MCF 10A (cell line): ENCODE measurements around the gene CRB2. TPM values are rescaled to one million over a fixed set of nuclear protein-coding genes. Genes with fewer than 3 reads are reported as not detected.

ENCODE experiments used
- BruUV-seq: library from RNA; stranded (reverse); fragments of 400-500 nt; replicated peaks from 2 replicates; lab custom pipeline; 2021; lab: Mats Ljungman, UMichigan
- CTCF ChIA-PET: fragments of 300-600 bp; sonication (Branson Sonifier 250); formaldehyde crosslinking; extraction: SDS; loops from one replicate; lab custom pipeline; 2021; ENCODE audit warnings: antibody characterized with exemption, inconsistent platforms; lab: Yijun Ruan, JAX
- POLR2A ChIA-PET: fragments of 300-600, 350-650 bp; sonication (Branson Sonifier 250); formaldehyde crosslinking; extraction: SDS; loops from one replicate; lab custom pipeline; 2020; ENCODE audit warnings: antibody characterized with exemption, inconsistent platforms; lab: Yijun Ruan, JAX
- DNase-seq: peaks from one replicate; pipeline ENCODE4 v3.0.0-alpha.2; 2018; ENCODE audit not compliant: unreplicated experiment
- H3K27ac Mint-ChIP-seq: one replicate; pipeline ENCODE4 v1.8.0; 2022; ENCODE audit warnings: mild to moderate bottlenecking, low read depth, mixed read lengths; ENCODE audit not compliant: unreplicated experiment
- H3K27me3 Mint-ChIP-seq: one replicate; pipeline ENCODE4 v1.8.0; 2022; ENCODE audit warnings: mixed read lengths; ENCODE audit not compliant: insufficient read depth, unreplicated experiment
- H3K36me3 Mint-ChIP-seq: one replicate; pipeline ENCODE4 v1.8.0; 2022; ENCODE audit warnings: mild to moderate bottlenecking, moderate library complexity, mixed read lengths; ENCODE audit not compliant: insufficient read depth, unreplicated experiment
- H3K4me1 Mint-ChIP-seq: one replicate; pipeline ENCODE4 v1.8.0; 2022; ENCODE audit warnings: mixed read lengths; ENCODE audit not compliant: insufficient read depth, unreplicated experiment
- H3K4me3 Mint-ChIP-seq: one replicate; pipeline ENCODE4 v1.8.0; 2022; ENCODE audit warnings: mild to moderate bottlenecking, moderate library complexity, mixed read lengths; ENCODE audit not compliant: unreplicated experiment
- H3K9me3 Mint-ChIP-seq: one replicate; pipeline ENCODE4 v1.8.0; 2022; ENCODE audit warnings: mixed read lengths; ENCODE audit not compliant: unreplicated experiment
- CTCF ChIP-seq: fragments of 200-600 bp; IDR thresholded peaks from one replicate; pipeline ENCODE4 v1.8.0; 2022; ENCODE audit warnings: antibody characterized with exemption, mild to moderate bottlenecking; ENCODE audit not compliant: unreplicated experiment
- intact Hi-C: fragments of 100-400 bp; cut with micrococcal nuclease; formaldehyde crosslinking; loops from 2 replicates; pipeline ENCODE4 v1.14.1; 2022
- total RNA-seq: library from RNA; stranded (reverse); gene quantifications from 2 replicates; pipeline ENCODE4 v1.2.3, GENCODE V29; 2022

The CRB2 gene
- total RNA-seq, 1 experiment from 2014 or later = not detected

DNA sequence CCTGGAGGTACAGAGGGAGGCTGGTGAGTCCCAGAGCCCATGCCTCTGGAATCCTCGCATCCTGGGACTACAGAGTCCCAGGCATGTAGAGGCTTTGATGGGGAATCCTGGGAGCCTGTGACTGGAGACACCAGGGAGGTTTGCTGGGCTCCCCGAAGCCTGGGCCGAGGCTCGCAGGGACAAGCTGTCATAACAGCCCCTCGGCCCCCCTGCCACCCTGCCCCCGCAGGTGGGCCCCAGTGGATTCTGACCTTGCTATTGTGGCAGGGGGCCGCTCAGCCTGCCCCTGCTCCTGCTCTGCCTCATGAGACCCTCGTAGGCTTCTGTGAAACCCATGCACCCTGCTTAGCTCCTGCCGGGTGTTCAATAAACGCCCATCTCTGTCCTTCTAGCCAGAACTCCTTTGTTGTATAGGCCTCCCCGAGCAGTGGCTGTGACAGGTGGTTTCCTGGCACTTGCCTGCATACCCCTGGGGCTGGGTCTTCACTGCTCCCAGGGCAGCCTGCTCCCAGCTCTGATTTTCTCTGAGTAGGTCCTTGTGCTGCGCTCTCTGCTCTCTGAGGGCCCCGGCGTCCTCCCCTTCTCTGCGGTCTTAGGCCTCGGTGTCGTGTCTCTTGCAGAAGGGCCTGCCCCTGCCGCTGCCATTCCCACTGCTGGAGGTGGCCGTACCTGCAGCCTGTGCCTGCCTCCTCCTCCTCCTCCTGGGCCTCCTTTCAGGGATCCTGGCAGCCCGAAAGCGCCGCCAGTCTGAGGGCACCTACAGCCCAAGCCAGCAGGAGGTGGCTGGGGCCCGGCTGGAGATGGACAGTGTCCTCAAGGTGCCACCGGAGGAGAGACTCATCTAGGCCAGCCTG, 20.4 kb downstream of the CRB2 start:
- BruUV-seq = no TSS peak
- intact Hi-C loops = no loop called here
- no peaks in the 10 kb centered on the region for H3K4me1 Mint-ChIP-seq
- ChIA-PET POLR2A (no interaction called here), CTCF (no interaction called here)
- H3K9me3 Mint-ChIP-seq = no peaks in the 10 kb centered on the region
- H3K27ac Mint-ChIP-seq = no peak overlapping the region
- no peak overlapping the region for H3K4me3 Mint-ChIP-seq
- H3K36me3 Mint-ChIP-seq = peaks cover 8% of the 10 kb centered on the region
- DNase-seq = no peak
- peaks cover 27% of the 10 kb centered on the region for H3K27me3 Mint-ChIP-seq
- no peak for TF ChIP-seq CTCF

GRCh38 chr9:123377211-123377971, 21.4 kb downstream of the CRB2 start:
- H3K36me3 Mint-ChIP-seq = peaks cover 4% of the 10 kb centered on the region
- no TSS peak for BruUV-seq
- H3K4me1 Mint-ChIP-seq = no peaks in the 10 kb centered on the region
- H3K9me3 Mint-ChIP-seq = no peaks in the 10 kb centered on the region
- intact Hi-C loops = no loop called here
- no peak for TF ChIP-seq CTCF
- H3K27ac Mint-ChIP-seq = no peak overlapping the region
- no peak overlapping the region for H3K4me3 Mint-ChIP-seq
- POLR2A ChIA-PET = no interaction called here
- H3K27me3 Mint-ChIP-seq = peaks cover 18% of the 10 kb centered on the region
- CTCF ChIA-PET = interaction anchor here (0.7 kb wide), 1 partner anchor 1148 kb away, joined by 3 read pairs; no protein-coding TSS in a partner anchor
- no peak for DNase-seq

GRCh38 chr9:123378025-123378424, 22.0 kb downstream of the CRB2 start:
- DNase-seq = no peak
- BruUV-seq = no TSS peak
- ChIA-PET CTCF (interaction anchor here (0.7 kb wide), 1 partner anchor 1147 kb away, joined by 3 read pairs; no protein-coding TSS in a partner anchor), POLR2A (no interaction called here)
- H3K4me3 Mint-ChIP-seq = no peak overlapping the region
- no peaks in the 10 kb centered on the region for H3K4me1 Mint-ChIP-seq
- no peaks in the 10 kb centered on the region for H3K36me3 Mint-ChIP-seq
- H3K9me3 Mint-ChIP-seq = no peaks in the 10 kb centered on the region
- no peak for TF ChIP-seq CTCF
- intact Hi-C loops = no loop called here
- peaks cover 13% of the 10 kb centered on the region for H3K27me3 Mint-ChIP-seq
- H3K27ac Mint-ChIP-seq = no peak overlapping the region

DNA sequence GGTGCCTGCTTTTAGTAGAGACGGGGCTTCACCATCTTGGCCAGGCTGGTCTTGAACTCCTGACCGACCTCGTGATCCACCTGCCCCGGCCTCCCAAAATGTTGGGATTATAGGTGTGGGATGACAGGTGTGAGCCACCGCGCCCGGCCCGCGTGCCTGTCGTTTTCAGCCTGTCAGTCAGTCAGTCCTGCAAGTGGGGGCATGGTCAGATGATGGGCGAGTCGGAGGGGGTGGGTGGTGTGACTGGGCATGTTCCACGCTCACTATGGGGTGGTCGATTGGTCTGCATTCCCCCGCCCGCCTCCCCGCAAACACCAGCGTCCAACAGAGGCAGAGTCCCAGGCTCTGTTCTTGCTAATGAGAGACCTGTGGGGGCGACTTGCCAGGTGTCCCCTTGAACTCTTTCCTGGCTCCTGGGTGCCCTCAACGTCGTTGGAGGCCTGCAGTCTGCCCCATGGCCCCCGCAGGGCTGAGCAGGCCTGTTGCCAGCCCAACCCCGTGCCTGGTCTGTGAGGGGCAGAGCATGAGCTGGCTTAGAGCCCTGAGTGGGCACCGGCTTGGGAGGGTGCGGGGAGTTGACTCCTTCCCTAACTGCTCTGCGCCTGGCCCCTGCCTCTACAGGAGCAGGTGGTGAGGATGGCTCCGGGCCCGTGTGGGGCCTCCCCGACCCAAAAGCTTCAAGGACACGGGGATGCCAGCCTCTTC, 23.1 kb downstream of the CRB2 start:
- CTCF ChIA-PET = no interaction called here
- Mint-ChIP-seq H3K4me3 (no peak overlapping the region), H3K4me1 (no peaks in the 10 kb centered on the region), H3K27me3 (peaks cover 13% of the 10 kb centered on the region), H3K27ac (no peak overlapping the region), H3K36me3 (no peaks in the 10 kb centered on the region), H3K9me3 (no peaks in the 10 kb centered on the region)
- POLR2A ChIA-PET = no interaction called here
- no peak for TF ChIP-seq CTCF
- intact Hi-C loops = no loop called here
- BruUV-seq = no TSS peak
- no peak for DNase-seq
